ENCODE results near the gene NKX6-2.

The NKX6-2 gene

GRCh38 chr10:132757171-132757570, 28.8 kb downstream of the NKX6-2 start:
- Histone ChIP-seq H3K79me2 (ENCODE audit: insufficient read depth, low read length) (no peaks in the 10 kb centered on the region), H3K9me3 (ENCODE audit: low read length) (no peaks in the 10 kb centered on the region)

GRCh38 chr10:132756591-132756990, 29.4 kb downstream of the NKX6-2 start:
- Histone ChIP-seq H3K9me2 (ENCODE audit: low read depth, low read length) (no peaks in the 10 kb centered on the region), H3K4me2 (ENCODE audit: low read length) (no peak overlapping the region), H3K4me3 (ENCODE audit: low read depth, low read length, poor library complexity, severe bottlenecking) (no peak overlapping the region), H3K79me2 (ENCODE audit: insufficient read depth, low read length) (no peaks in the 10 kb centered on the region), H3K27ac (ENCODE audit: low read depth, low read length, poor library complexity, severe bottlenecking) (no peak overlapping the region), H3K9me3 (ENCODE audit: low read length) (no peaks in the 10 kb centered on the region), H3K36me3 (ENCODE audit: insufficient read depth, low read length) (no peaks in the 10 kb centered on the region), H4K20me1 (ENCODE audit: insufficient read depth, low read length) (no peaks in the 10 kb centered on the region), H2AFZ (ENCODE audit: low read length) (no peak overlapping the region), H3K9ac (ENCODE audit: low read length) (no peak overlapping the region), H3F3A (ENCODE audit: insufficient read depth, low read length) (no peaks in the 10 kb centered on the region), H3K27me3 (ENCODE audit: insufficient read depth, low read length) (no peaks in the 10 kb centered on the region), H3K4me1 (ENCODE audit: insufficient read depth, low read length, severe bottlenecking) (no peaks in the 10 kb centered on the region)
- TF ChIP-seq CTCF (IDR thresholded peaks at IDR 0.05; ENCODE audit: low read length) (no peak), EZH2 (IDR thresholded peaks at IDR 0.05; ENCODE audit: borderline replicate concordance, low read length) (no peak)

More at GRCh38 chr10:132757171-132757570, 28.8 kb downstream of the NKX6-2 start:
- Histone ChIP-seq H3K27me3 (ENCODE audit: insufficient read depth, low read length) (no peaks in the 10 kb centered on the region), H2AFZ (ENCODE audit: low read length) (no peak overlapping the region), H3K4me1 (ENCODE audit: insufficient read depth, low read length, severe bottlenecking) (no peaks in the 10 kb centered on the region), H3F3A (ENCODE audit: insufficient read depth, low read length) (no peaks in the 10 kb centered on the region), H3K9ac (ENCODE audit: low read length) (no peak overlapping the region), H3K9me2 (ENCODE audit: low read depth, low read length) (no peaks in the 10 kb centered on the region), H3K4me3 (ENCODE audit: low read depth, low read length, poor library complexity, severe bottlenecking) (no peak overlapping the region), H3K4me2 (ENCODE audit: low read length) (no peak overlapping the region), H3K27ac (ENCODE audit: low read depth, low read length, poor library complexity, severe bottlenecking) (no peak overlapping the region), H3K36me3 (ENCODE audit: insufficient read depth, low read length) (no peaks in the 10 kb centered on the region), H4K20me1 (ENCODE audit: insufficient read depth, low read length) (no peaks in the 10 kb centered on the region)
- TF ChIP-seq EZH2 (IDR thresholded peaks at IDR 0.05; ENCODE audit: borderline replicate concordance, low read length): no peak
- TF ChIP-seq CTCF (IDR thresholded peaks at IDR 0.05; ENCODE audit: low read length): no peak

- Histone ChIP-seq H3K36me3 (ENCODE audit: insufficient read depth, low read length) (no peaks in the 10 kb centered on the region), H3K27ac (ENCODE audit: low read depth, low read length, poor library complexity, severe bottlenecking) (no peak overlapping the region)
Measured at GRCh38 chr10:132755166-132755711, 30.7 kb downstream of the NKX6-2 start.

More at GRCh38 chr10:132755166-132755711, 30.7 kb downstream of the NKX6-2 start:
- no peaks in the 10 kb centered on the region for H3K4me1 ChIP-seq (ENCODE audit: insufficient read depth, low read length, severe bottlenecking)
- H2AFZ ChIP-seq (ENCODE audit: low read length): no peak overlapping the region
- H3K9me3 ChIP-seq (ENCODE audit: low read length): no peaks in the 10 kb centered on the region
- H3K27me3 ChIP-seq (ENCODE audit: insufficient read depth, low read length): no peaks in the 10 kb centered on the region
- no peak overlapping the region for H3K4me2 ChIP-seq (ENCODE audit: low read length)
- H3F3A ChIP-seq (ENCODE audit: insufficient read depth, low read length): no peaks in the 10 kb centered on the region
- TF ChIP-seq EZH2 (IDR thresholded peaks at IDR 0.05; ENCODE audit: borderline replicate concordance, low read length) (no peak), CTCF (IDR thresholded peaks at IDR 0.05; ENCODE audit: low read length) (no peak)
- no peaks in the 10 kb centered on the region for H3K79me2 ChIP-seq (ENCODE audit: insufficient read depth, low read length)
- H3K9ac ChIP-seq (ENCODE audit: low read length): no peak overlapping the region
- H3K9me2 ChIP-seq (ENCODE audit: low read depth, low read length): no peaks in the 10 kb centered on the region
- no peak overlapping the region for H3K4me3 ChIP-seq (ENCODE audit: low read depth, low read length, poor library complexity, severe bottlenecking)
- H4K20me1 ChIP-seq (ENCODE audit: insufficient read depth, low read length): no peaks in the 10 kb centered on the region
